Trophoblast cell (in vitro differentiated cells and primary cell): ENCODE results near the gene EID1.
"Not testable (repeated sequence)": the region's sequence is repeated elsewhere in the genome, so short reads cannot be mapped to it uniquely, and the experiment has no call there.

Source experiments
- DNase-seq, 2 donors: peaks; one replicate each; pipeline ENCODE4 v3.0.0-alpha.2; 2016
- H2AFZ ChIP-seq: 2 replicates; pipeline ENCODE4 v1.6.1; 2013; ENCODE audit warnings: low read length, moderate library complexity, mild to moderate bottlenecking; ENCODE audit not compliant: insufficient read depth, poor library complexity
- H2AK5ac ChIP-seq: 2 replicates; pipeline ENCODE4 v1.6.1; 2013; ENCODE audit warnings: mild to moderate bottlenecking, low read length
- H2BK120ac ChIP-seq: 2 replicates; pipeline ENCODE4 v1.6.1; 2013; ENCODE audit warnings: low read length, mild to moderate bottlenecking, moderate library complexity; ENCODE audit not compliant: insufficient read depth, poor library complexity
- H2BK12ac ChIP-seq: 2 replicates; pipeline ENCODE4 v1.6.1; 2013; ENCODE audit warnings: mild to moderate bottlenecking, low read length, moderate library complexity
- H2BK5ac ChIP-seq: 2 replicates; pipeline ENCODE4 v1.6.1; 2013; ENCODE audit warnings: low read length, low read depth, moderate library complexity, mild to moderate bottlenecking; ENCODE audit not compliant: poor library complexity
- H3K14ac ChIP-seq: 2 replicates; pipeline ENCODE4 v1.6.1; 2013; ENCODE audit warnings: mild to moderate bottlenecking, low read length
- H3K18ac ChIP-seq: 2 replicates; pipeline ENCODE4 v1.6.1; 2013; ENCODE audit warnings: mild to moderate bottlenecking, low read length
- H3K23ac ChIP-seq: 2 replicates; pipeline ENCODE4 v1.6.1; 2013; ENCODE audit warnings: low read length
- H3K27ac ChIP-seq: 2 replicates; pipeline ENCODE4 v1.5.1; 2013; ENCODE audit warnings: low read depth, mild to moderate bottlenecking, inconsistent platforms, low read length, moderate library complexity
- H3K27me3 ChIP-seq: 2 replicates; pipeline ENCODE4 v1.6.1; 2013; ENCODE audit warnings: inconsistent platforms, mild to moderate bottlenecking, low read length, moderate library complexity; ENCODE audit not compliant: insufficient read depth
- H3K36me3 ChIP-seq, 2 experiments: 1 replicate in 1 of 2; 2 replicates in 1 of 2; pipeline ENCODE4 v1.6.1; 2013; ENCODE audit warnings: low read length in 2 of 2, mild to moderate bottlenecking in 2 of 2, moderate library complexity in 1 of 2; ENCODE audit not compliant: insufficient read depth in 2 of 2, control insufficient read depth in 1 of 2
- H3K4ac ChIP-seq: 2 replicates; pipeline ENCODE4 v1.6.1; 2013; ENCODE audit warnings: low read depth, mild to moderate bottlenecking, low read length, moderate library complexity
- H3K4me1 ChIP-seq, 2 experiments: 1 replicate in 1 of 2; 2 replicates in 1 of 2; pipeline ENCODE4 v1.6.1; 2013; ENCODE audit warnings: low read length in 2 of 2, mild to moderate bottlenecking in 2 of 2, moderate library complexity in 1 of 2; ENCODE audit not compliant: insufficient read depth in 2 of 2, control insufficient read depth in 1 of 2
- H3K4me2 ChIP-seq: 2 replicates; pipeline ENCODE4 v1.6.1; 2013; ENCODE audit warnings: inconsistent platforms, mild to moderate bottlenecking, low read length, moderate library complexity
- H3K4me3 ChIP-seq: 2 replicates; pipeline ENCODE4 v1.5.1; 2013; ENCODE audit warnings: mild to moderate bottlenecking, low read depth, low read length, inconsistent platforms
- H3K79me1 ChIP-seq: one replicate; pipeline ENCODE4 v1.6.1; 2013; ENCODE audit warnings: low read length
- H3K79me2 ChIP-seq: 2 replicates; pipeline ENCODE4 v1.6.1; 2013; ENCODE audit warnings: low read length, mild to moderate bottlenecking; ENCODE audit not compliant: control insufficient read depth, insufficient read depth, poor library complexity
- H3K9ac ChIP-seq: 2 replicates; pipeline ENCODE4 v1.6.1; 2013; ENCODE audit warnings: mild to moderate bottlenecking, low read length
- H3K9me3 ChIP-seq: 2 replicates; pipeline ENCODE4 v1.6.1; 2013; ENCODE audit warnings: low read depth, mild to moderate bottlenecking, control low read depth, inconsistent platforms, low read length; ENCODE audit not compliant: insufficient read depth
- H4K12ac ChIP-seq: 2 replicates; pipeline ENCODE4 v1.6.1; 2013; ENCODE audit warnings: low read depth, mild to moderate bottlenecking, low read length, moderate library complexity
- H4K8ac ChIP-seq: 2 replicates; pipeline ENCODE4 v1.6.1; 2013; ENCODE audit warnings: low read depth, mild to moderate bottlenecking, low read length, moderate library complexity
- H4K91ac ChIP-seq: one replicate; pipeline ENCODE4 v1.6.1; 2013; ENCODE audit warnings: low read depth, mild to moderate bottlenecking, low read length, moderate library complexity
- WGBS: extraction: QIAGEN DNeasy Blood & Tissue Kit; methylation state at CpG from one replicate; pipeline ENCODE4 v1.1.7; 2013; ENCODE audit warnings: missing lambda C conversion rate; ENCODE audit not compliant: insufficient read length, insufficient coverage; ENCODE audit errors: extremely low coverage; 5-methylcytosine and 5-hydroxymethylcytosine counted together

EID1 gene

DNA sequence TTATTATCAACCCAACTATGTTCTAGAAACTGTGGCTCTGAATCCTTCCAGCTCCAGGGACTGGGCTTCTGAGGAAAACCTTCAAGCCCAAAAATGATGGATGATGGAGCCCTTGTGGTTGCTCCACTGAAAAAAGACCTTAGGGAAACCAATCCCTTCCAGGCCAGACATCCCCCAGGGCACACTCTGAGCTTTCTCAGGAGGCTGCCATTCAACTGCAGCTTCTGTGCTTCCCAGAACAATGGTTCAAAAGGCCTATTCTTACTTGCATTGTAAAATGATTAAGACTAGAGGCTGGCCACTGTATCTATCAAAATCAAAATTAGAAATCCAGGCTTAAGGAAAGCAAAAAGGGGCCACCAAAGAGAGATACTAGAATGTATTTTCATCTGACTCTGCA, 27.3 kb downstream of the EID1 start:
- no peak overlapping the region for H4K91ac ChIP-seq
- H3K79me1 ChIP-seq, result no peaks in the 10 kb centered on the region
- peaks cover 0 to 3% of the 10 kb centered on the region in 2 experiments for H3K4me1 ChIP-seq
- H2BK120ac ChIP-seq, result no peak overlapping the region
- H4K12ac ChIP-seq, result no peak overlapping the region
- no peak overlapping the region for H3K4me2 ChIP-seq
- H4K8ac ChIP-seq, result no peak overlapping the region
- H3K4ac ChIP-seq, result no peak overlapping the region
- no peak overlapping the region for H2AK5ac ChIP-seq
- no peak overlapping the region for H3K9ac ChIP-seq
- no peak overlapping the region for H3K27ac ChIP-seq
- DNase-seq, result no peak
- no peak overlapping the region for H3K23ac ChIP-seq
- no peaks in the 10 kb centered on the region for H3K79me2 ChIP-seq
- no peak overlapping the region for H2AFZ ChIP-seq
- no peaks in the 10 kb centered on the region for H3K27me3 ChIP-seq
- H3K36me3 ChIP-seq, result no peaks in the 10 kb centered on the region
- no peak overlapping the region for H2BK5ac ChIP-seq
- no peak overlapping the region for H3K4me3 ChIP-seq
- H3K18ac ChIP-seq, result no peak overlapping the region
- H2BK12ac ChIP-seq, result no peak overlapping the region
- H3K9me3 ChIP-seq, result no peaks in the 10 kb centered on the region
- no peak overlapping the region for H3K14ac ChIP-seq

DNA sequence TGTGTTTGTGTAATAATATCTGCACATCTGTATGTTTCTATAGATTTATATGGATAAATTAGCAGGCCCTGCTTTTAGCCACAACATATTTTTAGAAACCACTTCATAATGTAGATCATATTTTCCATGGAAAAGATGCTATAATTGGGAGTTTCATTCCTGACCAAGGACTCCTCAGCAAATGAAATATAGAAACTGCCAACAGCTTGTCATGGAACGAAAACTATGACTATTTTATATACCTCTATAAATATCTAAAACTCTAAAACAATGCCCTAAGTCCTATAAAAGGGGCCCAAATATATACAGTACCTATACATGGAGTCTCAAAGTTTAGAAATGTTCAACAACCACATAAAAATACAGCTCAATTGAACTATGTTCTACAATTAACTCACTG, 27.9 kb downstream of the EID1 start:
- H2AK5ac ChIP-seq, result no peak overlapping the region
- H3K4me2 ChIP-seq, result no peak overlapping the region
- no peaks in the 10 kb centered on the region for H3K79me2 ChIP-seq
- no peak overlapping the region for H2AFZ ChIP-seq
- H2BK5ac ChIP-seq, result no peak overlapping the region
- H2BK12ac ChIP-seq, result no peak overlapping the region
- H3K23ac ChIP-seq, result no peak overlapping the region
- H3K9ac ChIP-seq, result no peak overlapping the region
- DNase-seq, result no peak
- H4K8ac ChIP-seq, result no peak overlapping the region
- H3K4ac ChIP-seq, result no peak overlapping the region
- no peaks in the 10 kb centered on the region for H3K27me3 ChIP-seq
- no peak overlapping the region for H3K18ac ChIP-seq
- no peak overlapping the region for H4K12ac ChIP-seq
- H3K79me1 ChIP-seq, result no peaks in the 10 kb centered on the region
- no peak overlapping the region for H3K4me3 ChIP-seq
- H4K91ac ChIP-seq, result no peak overlapping the region
- no peak overlapping the region for H3K14ac ChIP-seq
- no peaks in the 10 kb centered on the region for H3K4me1 ChIP-seq
- no peak overlapping the region for H2BK120ac ChIP-seq
- no CpG with 5 or more reads among the region's 1 CpG for WGBS
- no peaks in the 10 kb centered on the region for H3K36me3 ChIP-seq
- H3K27ac ChIP-seq, result no peak overlapping the region
- H3K9me3 ChIP-seq, result no peaks in the 10 kb centered on the region

DNA sequence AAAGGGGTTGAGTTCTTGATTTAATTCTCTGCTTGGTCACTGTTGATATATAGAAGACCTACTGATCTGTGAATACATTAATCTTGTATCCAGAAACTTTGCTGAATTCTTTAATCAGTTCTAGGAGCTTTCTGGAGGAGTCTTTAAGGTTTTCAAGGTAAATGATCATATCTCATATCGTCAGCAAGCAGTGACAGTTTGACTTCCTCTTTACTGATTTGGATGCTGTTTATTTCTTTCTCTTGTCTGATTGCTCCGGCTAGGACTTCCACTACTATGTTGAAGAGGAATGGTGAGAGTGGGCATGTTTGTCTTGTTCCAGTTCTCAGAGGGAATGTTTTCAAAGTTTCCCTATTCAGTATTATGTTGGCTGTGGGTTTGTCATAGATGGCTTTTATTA, 31.4 kb downstream of the EID1 start:
- not testable (repeated sequence) for H3K4me1 ChIP-seq, H4K12ac ChIP-seq, DNase-seq, H4K91ac ChIP-seq, H3K4ac ChIP-seq, H3K4me2 ChIP-seq, H2BK120ac ChIP-seq, H3K18ac ChIP-seq, H3K9ac ChIP-seq, H3K79me2 ChIP-seq, H3K14ac ChIP-seq, H3K27ac ChIP-seq, H3K23ac ChIP-seq, H2BK12ac ChIP-seq, H3K27me3 ChIP-seq, H2BK5ac ChIP-seq, H4K8ac ChIP-seq, H3K9me3 ChIP-seq, H3K4me3 ChIP-seq, H3K36me3 ChIP-seq, H2AK5ac ChIP-seq, H2AFZ ChIP-seq, H3K79me1 ChIP-seq
- no CpG with 5 or more reads among the region's 2 CpGs for WGBS

DNA sequence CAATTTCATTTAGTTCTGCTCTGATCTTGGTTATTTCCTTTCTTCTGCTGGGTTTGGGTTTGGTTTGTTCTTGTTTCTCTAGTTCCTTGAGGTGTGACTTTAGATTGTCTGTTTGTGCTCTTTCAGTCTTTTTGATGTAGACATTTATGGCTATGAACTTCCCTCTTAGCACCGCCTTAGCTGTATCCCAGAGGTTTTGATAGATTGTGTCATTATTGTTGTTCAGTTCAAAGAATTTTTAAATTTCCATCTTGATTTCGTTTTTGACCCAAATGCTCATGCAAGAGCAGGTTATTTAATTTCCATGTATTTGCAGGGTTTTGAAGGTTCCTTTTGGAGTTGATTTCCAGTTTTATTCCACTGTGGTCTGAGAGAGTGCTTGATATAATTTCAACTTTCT, 32.6 kb downstream of the EID1 start:
- not testable (repeated sequence) for H3K23ac ChIP-seq, H2BK12ac ChIP-seq, H3K14ac ChIP-seq, H3K18ac ChIP-seq, H3K36me3 ChIP-seq, H4K91ac ChIP-seq, H3K79me1 ChIP-seq, H3K27ac ChIP-seq, H3K4me2 ChIP-seq, H2AFZ ChIP-seq, H2AK5ac ChIP-seq, H3K4me3 ChIP-seq, H2BK120ac ChIP-seq, H3K79me2 ChIP-seq, H4K8ac ChIP-seq, H3K4me1 ChIP-seq, H3K9me3 ChIP-seq, H4K12ac ChIP-seq, DNase-seq, H2BK5ac ChIP-seq, H3K9ac ChIP-seq, H3K4ac ChIP-seq, H3K27me3 ChIP-seq
- WGBS, result no CpG with 5 or more reads among the region's 2 CpGs

DNA sequence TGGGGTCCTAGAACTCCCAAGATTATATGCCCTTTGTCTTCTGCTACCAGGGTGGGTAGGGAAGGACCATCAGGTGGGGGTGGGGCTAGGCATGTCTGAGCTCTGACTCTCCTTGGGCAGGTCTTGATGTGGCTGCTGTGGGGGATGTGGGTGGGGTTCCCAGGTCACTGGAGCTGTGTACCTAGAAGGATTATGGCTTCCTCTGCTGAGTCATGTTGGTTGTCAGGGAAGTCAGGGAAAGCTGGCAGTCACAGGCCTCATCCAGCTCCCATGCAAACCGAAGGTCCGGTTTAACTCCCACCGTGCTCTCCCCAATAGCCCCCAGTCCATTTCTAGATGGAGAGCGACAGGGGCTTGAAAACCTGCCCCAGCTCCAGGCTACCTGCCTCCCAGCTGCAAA, 35.2 kb downstream of the EID1 start:
- Histone ChIP-seq H3K4me1 (no peaks in the 10 kb centered on the region), H3K18ac (no peak overlapping the region), H3K4ac (no peak overlapping the region), H3K27ac (no peak overlapping the region), H2BK120ac (no peak overlapping the region), H4K91ac (no peak overlapping the region), H3K14ac (no peak overlapping the region), H3K9ac (no peak overlapping the region), H4K12ac (no peak overlapping the region), H2BK5ac (no peak overlapping the region), H3K23ac (no peak overlapping the region), H3K79me2 (no peaks in the 10 kb centered on the region), H3K27me3 (no peaks in the 10 kb centered on the region), H3K4me3 (no peak overlapping the region), H3K4me2 (no peak overlapping the region), H3K9me3 (no peaks in the 10 kb centered on the region), H4K8ac (no peak overlapping the region), H3K36me3 (no peaks in the 10 kb centered on the region), H2AFZ (no peak overlapping the region), H2BK12ac (no peak overlapping the region), H2AK5ac (no peak overlapping the region), H3K79me1 (peaks cover 1% of the 10 kb centered on the region)
- no peak for DNase-seq
- WGBS, result no CpG with 5 or more reads among the region's 4 CpGs
